Ovary (tissue), 3 donors: ENCODE results near the gene GANC.

ENCODE experiments used
- EP300 ChIP-seq: sonication (generic); formaldehyde crosslinking; IDR thresholded peaks from one replicate; pipeline ENCODE4 v1.6.1; 2017; ENCODE audit warnings: antibody characterized with exemption
- POLR2A ChIP-seq: fragments of 450-650 bp; IDR thresholded peaks from one replicate; pipeline ENCODE4 v1.6.1; 2017; ENCODE audit warnings: antibody characterized with exemption, mild to moderate bottlenecking, moderate library complexity
- TF ChIP-seq, protein P1 (sequence below), 3 donors: fragments of 450-650 bp in 2 of 3; fragments of 200-600 bp in 1 of 3; IDR thresholded peaks; one replicate each; pipeline versions ENCODE4 v1.5.1 to v1.8.0; 2016 to 2022; ENCODE audit warnings: antibody characterized with exemption in 3 of 3, mild to moderate bottlenecking in 1 of 3
- donor health status: DM: no; HTN: no; CAD: no.

DNA sequence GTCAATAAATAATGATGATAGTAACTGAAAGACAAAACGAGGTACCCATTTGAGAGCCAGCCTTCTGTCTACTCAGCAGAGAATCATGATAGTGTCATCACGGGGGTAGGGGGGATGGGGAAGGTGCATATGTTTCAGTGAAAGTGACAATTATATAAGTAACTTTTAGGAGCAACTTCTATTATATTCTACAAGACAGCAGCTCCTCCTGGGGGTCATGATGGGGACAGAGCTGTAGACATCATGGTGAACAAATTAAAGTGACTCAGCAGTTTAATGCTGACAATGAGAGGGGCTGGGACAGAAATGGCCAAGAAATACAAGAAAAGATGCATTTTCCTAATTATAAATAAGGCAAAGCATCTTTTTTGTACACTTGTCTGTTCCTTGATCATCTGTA is 98.1 kb downstream of the GANC start:
- TF ChIP-seq, protein P1, sequence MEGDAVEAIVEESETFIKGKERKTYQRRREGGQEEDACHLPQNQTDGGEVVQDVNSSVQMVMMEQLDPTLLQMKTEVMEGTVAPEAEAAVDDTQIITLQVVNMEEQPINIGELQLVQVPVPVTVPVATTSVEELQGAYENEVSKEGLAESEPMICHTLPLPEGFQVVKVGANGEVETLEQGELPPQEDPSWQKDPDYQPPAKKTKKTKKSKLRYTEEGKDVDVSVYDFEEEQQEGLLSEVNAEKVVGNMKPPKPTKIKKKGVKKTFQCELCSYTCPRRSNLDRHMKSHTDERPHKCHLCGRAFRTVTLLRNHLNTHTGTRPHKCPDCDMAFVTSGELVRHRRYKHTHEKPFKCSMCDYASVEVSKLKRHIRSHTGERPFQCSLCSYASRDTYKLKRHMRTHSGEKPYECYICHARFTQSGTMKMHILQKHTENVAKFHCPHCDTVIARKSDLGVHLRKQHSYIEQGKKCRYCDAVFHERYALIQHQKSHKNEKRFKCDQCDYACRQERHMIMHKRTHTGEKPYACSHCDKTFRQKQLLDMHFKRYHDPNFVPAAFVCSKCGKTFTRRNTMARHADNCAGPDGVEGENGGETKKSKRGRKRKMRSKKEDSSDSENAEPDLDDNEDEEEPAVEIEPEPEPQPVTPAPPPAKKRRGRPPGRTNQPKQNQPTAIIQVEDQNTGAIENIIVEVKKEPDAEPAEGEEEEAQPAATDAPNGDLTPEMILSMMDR (IDR thresholded peaks at IDR 0.05), result no peak
- no peak for TF ChIP-seq POLR2A
- TF ChIP-seq EP300, result no peak
